NB4 (cell line): Measurements from ENCODE around the gene ADAM10.

ENCODE experiments used
- MYC ChIP-seq: IDR thresholded peaks from 2 replicates; pipeline ENCODE4 v1.6.1; 2011; ENCODE audit warnings: low read depth, low read length
- POLR2A ChIP-seq: IDR thresholded peaks from 2 replicates; pipeline ENCODE4 v1.6.1; 2011; ENCODE audit warnings: mild to moderate bottlenecking; ENCODE audit not compliant: insufficient read length; ENCODE audit errors: extremely low read depth
- TF ChIP-seq, protein P1 (sequence below): IDR thresholded peaks from 2 replicates; pipeline ENCODE4 v1.6.1; 2011; ENCODE audit warnings: low read depth, low read length
- TF ChIP-seq, protein P2 (sequence below): IDR thresholded peaks from one replicate; pipeline ENCODE4 v1.5.1; 2012; ENCODE audit warnings: low read depth, low read length

DNA sequence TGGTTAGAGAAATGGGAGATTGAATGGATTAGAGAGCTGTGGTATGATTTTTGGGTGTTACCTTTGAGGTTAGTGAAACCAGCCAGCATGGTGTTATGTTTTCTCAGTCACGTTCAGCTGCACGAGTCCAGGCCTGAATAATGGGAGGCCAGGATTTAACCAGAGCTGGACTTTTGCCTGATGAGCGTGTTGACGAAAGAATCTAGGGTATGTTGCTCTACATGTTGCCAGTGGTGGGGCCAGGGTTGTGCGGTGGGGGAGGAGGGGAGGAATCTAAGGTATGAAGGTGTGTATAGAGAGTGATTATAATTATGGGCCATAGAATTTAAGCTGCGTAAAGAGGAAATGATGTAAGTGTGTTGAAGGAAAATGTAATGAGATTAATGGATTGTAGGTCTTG, 44.4 kb upstream of the ADAM10 start:
- TF ChIP-seq, protein P1, sequence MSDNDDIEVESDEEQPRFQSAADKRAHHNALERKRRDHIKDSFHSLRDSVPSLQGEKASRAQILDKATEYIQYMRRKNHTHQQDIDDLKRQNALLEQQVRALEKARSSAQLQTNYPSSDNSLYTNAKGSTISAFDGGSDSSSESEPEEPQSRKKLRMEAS: no peak
- TF ChIP-seq, protein P2, sequence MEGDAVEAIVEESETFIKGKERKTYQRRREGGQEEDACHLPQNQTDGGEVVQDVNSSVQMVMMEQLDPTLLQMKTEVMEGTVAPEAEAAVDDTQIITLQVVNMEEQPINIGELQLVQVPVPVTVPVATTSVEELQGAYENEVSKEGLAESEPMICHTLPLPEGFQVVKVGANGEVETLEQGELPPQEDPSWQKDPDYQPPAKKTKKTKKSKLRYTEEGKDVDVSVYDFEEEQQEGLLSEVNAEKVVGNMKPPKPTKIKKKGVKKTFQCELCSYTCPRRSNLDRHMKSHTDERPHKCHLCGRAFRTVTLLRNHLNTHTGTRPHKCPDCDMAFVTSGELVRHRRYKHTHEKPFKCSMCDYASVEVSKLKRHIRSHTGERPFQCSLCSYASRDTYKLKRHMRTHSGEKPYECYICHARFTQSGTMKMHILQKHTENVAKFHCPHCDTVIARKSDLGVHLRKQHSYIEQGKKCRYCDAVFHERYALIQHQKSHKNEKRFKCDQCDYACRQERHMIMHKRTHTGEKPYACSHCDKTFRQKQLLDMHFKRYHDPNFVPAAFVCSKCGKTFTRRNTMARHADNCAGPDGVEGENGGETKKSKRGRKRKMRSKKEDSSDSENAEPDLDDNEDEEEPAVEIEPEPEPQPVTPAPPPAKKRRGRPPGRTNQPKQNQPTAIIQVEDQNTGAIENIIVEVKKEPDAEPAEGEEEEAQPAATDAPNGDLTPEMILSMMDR: no peak
- TF ChIP-seq POLR2A (no peak), MYC (no peak)
